AG09309 (cell line): ENCODE results near the gene ELMO1.

Experiments
- DNase-seq: peaks from one replicate; pipeline ENCODE4 v3.0.0-alpha.2; 2010; ENCODE audit warnings: low read depth
- H3K4me3 ChIP-seq: 2 replicates; pipeline ENCODE4 v1.5.1; 2011; ENCODE audit warnings: mild to moderate bottlenecking, low read depth, low read length, moderate library complexity; ENCODE audit not compliant: control insufficient read depth
- CTCF ChIP-seq: IDR thresholded peaks from 2 replicates; pipeline ENCODE4 v1.5.1; 2011; ENCODE audit warnings: mild to moderate bottlenecking, low read depth, low read length, inconsistent platforms; ENCODE audit not compliant: insufficient read depth, control insufficient read depth; ENCODE audit errors: missing control alignments

ELMO1 gene

GRCh38 chr7:37104822-37105518 lies 343.7 kb downstream of the ELMO1 start:
- no peak for TF ChIP-seq CTCF

GRCh38 chr7:37102518-37103137 lies 346.0 kb downstream of the ELMO1 start:
- no peak overlapping the region for H3K4me3 ChIP-seq
- TF ChIP-seq CTCF = no peak
- DNase-seq = no peak

More at GRCh38 chr7:37104822-37105518, 343.7 kb downstream of the ELMO1 start:
- DNase-seq = no peak
- H3K4me3 ChIP-seq = no peak overlapping the region

GRCh38 chr7:37100735-37101331 lies 347.8 kb downstream of the ELMO1 start:
- DNase-seq = no peak
- TF ChIP-seq CTCF = no peak
- H3K4me3 ChIP-seq = no peak overlapping the region

- no peak overlapping the region for H3K4me3 ChIP-seq
- no peak for TF ChIP-seq CTCF
- no peak for DNase-seq
Measured at GRCh38 chr7:37098762-37099161, 349.9 kb downstream of the ELMO1 start.

- DNase-seq = no peak
- TF ChIP-seq CTCF = no peak
- H3K4me3 ChIP-seq = no peak overlapping the region
Measured at GRCh38 chr7:37097983-37098382, 350.7 kb downstream of the ELMO1 start.

- no peak overlapping the region for H3K4me3 ChIP-seq
- DNase-seq = no peak
- TF ChIP-seq CTCF = no peak
Measured at GRCh38 chr7:37097276-37097675, 351.4 kb downstream of the ELMO1 start.
